Urinary bladder (tissue), 4 donors: ENCODE measurements around the gene LRP1. TPM values are rescaled to one million over a fixed set of nuclear protein-coding genes. Genes with fewer than 3 reads are reported as not detected.

ENCODE experiments used
- DNase-seq: peaks from one replicate; pipeline ENCODE4 v3.0.0-alpha.2; 2015; ENCODE audit errors: extremely low spot score
- H3K27ac ChIP-seq: one replicate; pipeline ENCODE4 v1.5.1; 2013; ENCODE audit warnings: low read depth, mild to moderate bottlenecking, moderate library complexity
- H3K36me3 ChIP-seq: one replicate; pipeline ENCODE4 v1.6.1; 2013; ENCODE audit warnings: mild to moderate bottlenecking, moderate library complexity; ENCODE audit not compliant: insufficient read depth
- H3K4me1 ChIP-seq: one replicate; pipeline ENCODE4 v1.6.1; 2013; ENCODE audit warnings: mild to moderate bottlenecking, moderate library complexity; ENCODE audit not compliant: insufficient read depth
- H3K4me3 ChIP-seq: one replicate; pipeline ENCODE4 v1.5.1; 2013; ENCODE audit warnings: low read depth, low read length
- WGBS: extraction: QIAGEN DNeasy Blood & Tissue Kit; methylation state at CpG from one replicate; pipeline ENCODE4 v1.1.7; 2013; 5-methylcytosine and 5-hydroxymethylcytosine counted together
- polyA plus RNA-seq: library from polyadenylated mRNA; stranded (reverse); fragments of 200-250 nt; gene quantifications from one replicate; pipeline ENCODE4 v1.2.3, GENCODE V29; 2013
- total RNA-seq: library from RNA; depleted of rRNA; stranded (reverse); fragments of >200 nt; gene quantifications from one replicate; pipeline ENCODE4 v1.2.3, GENCODE V29; 2014
- donor health status: healthy with polysubstance abuse.
- donor health status: healthy.

Gene LRP1
- total and polyA plus RNA-seq, 2 donors = 141 to 146 TPM

DNA sequence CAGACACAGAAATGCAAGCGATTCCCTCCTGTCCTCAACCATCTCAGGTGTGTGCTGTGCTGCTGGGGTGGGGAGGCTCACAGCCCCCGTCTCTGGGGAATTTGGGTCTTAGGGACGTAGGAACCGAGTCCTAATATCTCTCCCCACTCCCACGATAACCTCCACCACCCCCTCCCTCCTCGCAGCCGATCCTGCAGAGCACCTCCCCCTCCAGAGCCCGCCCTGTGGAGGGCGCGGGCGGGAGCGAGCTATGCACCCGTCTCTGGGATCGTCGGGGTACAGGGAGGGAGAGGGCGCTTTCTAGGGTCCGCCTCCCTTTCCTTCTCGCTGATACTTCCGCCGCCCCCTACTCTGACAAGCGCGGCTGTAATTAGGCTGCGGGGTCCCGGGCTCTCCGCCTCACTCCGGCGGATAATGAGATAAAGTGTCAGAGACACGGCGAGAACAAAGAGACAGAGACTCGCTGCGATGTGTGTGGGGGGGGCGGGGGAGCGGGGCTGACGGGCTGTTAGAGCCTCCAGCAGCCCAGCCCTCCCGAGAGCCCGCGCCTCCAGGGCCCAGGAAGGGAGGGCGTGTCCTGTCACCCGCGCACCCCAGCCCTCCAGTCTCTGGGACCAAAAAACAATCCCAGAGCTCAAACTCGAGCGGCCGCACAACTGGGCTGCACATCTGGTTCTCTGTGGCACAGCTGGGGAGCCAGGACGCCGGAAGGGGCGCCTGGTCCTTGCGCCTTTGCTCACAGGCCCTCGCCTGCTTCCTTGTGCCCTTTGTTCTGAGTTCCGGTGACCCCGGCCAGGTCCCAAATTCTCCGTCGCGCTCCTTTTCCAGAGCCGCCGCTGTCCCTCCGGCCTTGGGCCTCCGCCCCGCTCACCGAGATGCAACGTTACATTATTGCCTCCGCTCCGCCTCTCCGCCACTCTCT is 109.9 kb downstream of the LRP1 start:
- peak overlapping the region; percentile 15 for H3K4me3 ChIP-seq
- H3K36me3 ChIP-seq = peaks cover 3% of the 10 kb centered on the region
- WGBS = 5% methylated on average over 63 of the region's 63 CpGs
- DNase-seq = no peak
- no peak overlapping the region for H3K27ac ChIP-seq
- H3K4me1 ChIP-seq = no peaks in the 10 kb centered on the region

DNA sequence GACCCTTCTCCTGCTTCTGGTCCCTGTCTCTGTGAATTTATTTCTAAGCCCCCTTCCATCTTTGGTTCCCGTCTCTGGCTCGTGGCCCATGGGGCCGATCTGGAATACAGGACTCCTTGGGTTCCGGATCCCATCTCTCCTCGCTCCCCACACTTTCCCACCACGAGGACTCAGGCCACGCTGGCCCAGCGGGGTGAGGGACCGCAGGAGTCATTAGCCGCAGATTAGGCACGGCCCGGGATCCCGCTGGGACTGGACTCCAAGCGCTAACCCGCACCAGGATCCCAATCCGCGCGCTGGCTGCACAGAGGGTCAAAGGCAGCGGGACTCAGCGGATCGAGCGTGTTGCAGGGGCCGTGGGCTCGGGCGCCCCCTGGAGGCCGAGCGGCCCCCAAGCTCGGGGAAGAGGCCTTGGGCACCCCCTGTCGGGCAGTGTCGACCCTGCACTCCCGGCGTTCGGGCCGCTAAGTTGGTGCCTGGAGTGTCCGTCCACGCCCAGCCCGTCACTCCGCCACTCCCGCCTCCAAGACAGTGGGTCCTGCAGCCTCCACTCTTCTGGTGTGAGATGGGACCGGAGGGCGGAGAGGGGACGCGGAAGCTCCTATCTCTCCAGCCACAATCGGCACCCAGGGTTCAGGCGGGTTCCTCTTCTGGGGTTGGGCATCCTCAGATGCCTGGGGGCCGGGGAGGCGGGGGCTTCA is 110.7 kb downstream of the LRP1 start:
- Histone ChIP-seq H3K4me3 (peak overlapping the region; percentile 15), H3K4me1 (no peaks in the 10 kb centered on the region), H3K36me3 (no peaks in the 10 kb centered on the region), H3K27ac (no peak overlapping the region)
- WGBS = 2% methylated on average over 47 of the region's 47 CpGs
- peak; percentile 51 for DNase-seq

DNA sequence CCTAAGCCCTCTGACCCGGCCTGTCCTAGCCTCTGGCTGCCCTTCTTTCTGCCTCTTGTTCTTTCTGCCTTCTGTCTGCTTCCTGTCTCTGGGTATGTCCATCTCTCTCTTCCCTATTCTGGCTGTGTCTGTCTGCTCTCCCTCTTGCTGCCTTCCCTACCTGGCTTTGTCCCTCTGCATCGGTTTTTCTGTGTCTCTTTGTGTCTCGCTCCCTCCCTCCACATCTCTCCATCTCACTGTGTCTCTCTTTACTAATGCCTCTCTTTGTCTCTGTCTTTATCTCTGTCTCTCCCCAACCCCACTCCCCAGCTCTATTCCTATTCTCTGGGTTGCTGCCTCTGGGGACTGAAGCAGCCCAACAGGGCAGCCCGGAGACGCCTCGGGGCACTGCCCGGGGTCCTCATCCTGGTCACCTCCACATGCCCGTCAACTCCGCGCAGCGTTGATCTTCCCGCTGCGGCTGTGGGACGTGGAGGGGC is 111.3 kb downstream of the LRP1 start:
- H3K27ac ChIP-seq = no peak overlapping the region

DNA sequence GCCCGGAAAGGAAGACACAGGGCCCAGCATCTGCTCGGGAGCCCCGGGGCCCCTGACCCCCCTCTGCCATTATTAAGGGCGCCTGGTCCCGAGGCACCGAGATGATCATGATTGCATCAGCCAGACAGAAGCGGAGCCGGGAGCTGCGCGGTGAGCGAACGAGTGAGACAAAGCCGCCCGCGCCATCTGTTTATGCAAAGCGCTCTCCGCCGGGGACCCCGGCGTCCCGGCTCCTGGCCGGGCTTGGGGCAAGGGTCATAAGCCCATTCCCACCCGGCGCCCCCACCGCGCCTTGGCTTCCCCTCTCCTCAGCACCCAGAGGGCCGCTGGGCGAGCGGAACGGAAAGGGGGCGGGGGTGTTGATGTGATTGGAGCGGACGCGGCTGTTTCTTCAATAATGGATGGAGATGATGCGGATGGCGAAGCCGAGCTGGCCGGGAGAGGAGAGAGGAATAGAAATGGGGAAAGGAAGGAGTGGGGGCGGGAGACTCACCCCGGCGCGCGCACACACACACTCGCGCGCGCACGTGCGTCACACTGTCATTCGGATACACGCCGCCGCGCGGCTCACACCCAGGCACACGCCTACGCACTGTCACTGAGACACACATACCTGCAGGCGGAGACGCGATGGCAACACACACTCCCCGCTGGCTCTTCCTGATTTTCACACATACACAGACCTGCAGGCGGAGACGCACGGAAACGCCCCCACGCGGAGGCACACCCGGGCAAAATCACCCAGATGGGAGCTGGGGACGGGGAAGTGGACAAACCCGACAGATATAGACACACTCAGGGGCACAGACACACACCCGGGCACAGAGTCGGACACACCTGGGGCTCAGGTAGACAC is 112.0 kb downstream of the LRP1 start:
- DNase-seq = no peak

More for the DNA sequence above, 111.3 kb downstream of the LRP1 start:
- H3K4me1 ChIP-seq = no peaks in the 10 kb centered on the region
- no peak overlapping the region for H3K4me3 ChIP-seq
- no peaks in the 10 kb centered on the region for H3K36me3 ChIP-seq
- 3% methylated on average over 14 of the region's 14 CpGs for WGBS
- DNase-seq = no peak

DNA sequence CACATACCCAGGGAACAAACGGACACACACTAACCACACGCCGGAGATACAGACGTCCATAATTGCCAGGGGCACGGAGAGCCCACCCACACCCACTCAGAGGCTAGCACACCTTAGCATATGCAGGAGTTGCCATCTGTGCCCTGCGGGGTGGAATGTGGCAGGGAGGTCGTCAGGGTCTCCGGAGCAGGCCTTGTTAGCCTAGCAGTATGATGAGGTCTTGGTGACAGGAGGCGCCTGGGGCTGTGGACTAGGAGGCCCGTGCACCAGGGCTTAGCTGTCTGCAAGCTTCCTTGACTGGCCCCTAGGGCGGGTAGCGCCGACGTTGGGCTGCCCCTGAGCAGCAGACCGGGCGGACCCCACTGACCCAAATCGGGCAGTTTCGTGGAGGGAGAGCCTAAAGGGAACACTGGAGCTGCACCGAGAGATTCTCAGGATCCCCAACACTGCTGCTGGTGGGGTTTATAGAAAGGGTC is 112.7 kb downstream of the LRP1 start:
- 10% methylated on average over 19 of the region's 19 CpGs for WGBS
- Histone ChIP-seq H3K4me3 (no peak overlapping the region), H3K4me1 (no peaks in the 10 kb centered on the region), H3K36me3 (no peaks in the 10 kb centered on the region), H3K27ac (no peak overlapping the region)
- DNase-seq = no peak

More for the DNA sequence above, 112.0 kb downstream of the LRP1 start:
- Histone ChIP-seq H3K36me3 (no peaks in the 10 kb centered on the region), H3K27ac (no peak overlapping the region), H3K4me3 (peak overlapping the region; percentile 26), H3K4me1 (no peaks in the 10 kb centered on the region)
- under 1% methylated on average over 72 of the region's 72 CpGs for WGBS

DNA sequence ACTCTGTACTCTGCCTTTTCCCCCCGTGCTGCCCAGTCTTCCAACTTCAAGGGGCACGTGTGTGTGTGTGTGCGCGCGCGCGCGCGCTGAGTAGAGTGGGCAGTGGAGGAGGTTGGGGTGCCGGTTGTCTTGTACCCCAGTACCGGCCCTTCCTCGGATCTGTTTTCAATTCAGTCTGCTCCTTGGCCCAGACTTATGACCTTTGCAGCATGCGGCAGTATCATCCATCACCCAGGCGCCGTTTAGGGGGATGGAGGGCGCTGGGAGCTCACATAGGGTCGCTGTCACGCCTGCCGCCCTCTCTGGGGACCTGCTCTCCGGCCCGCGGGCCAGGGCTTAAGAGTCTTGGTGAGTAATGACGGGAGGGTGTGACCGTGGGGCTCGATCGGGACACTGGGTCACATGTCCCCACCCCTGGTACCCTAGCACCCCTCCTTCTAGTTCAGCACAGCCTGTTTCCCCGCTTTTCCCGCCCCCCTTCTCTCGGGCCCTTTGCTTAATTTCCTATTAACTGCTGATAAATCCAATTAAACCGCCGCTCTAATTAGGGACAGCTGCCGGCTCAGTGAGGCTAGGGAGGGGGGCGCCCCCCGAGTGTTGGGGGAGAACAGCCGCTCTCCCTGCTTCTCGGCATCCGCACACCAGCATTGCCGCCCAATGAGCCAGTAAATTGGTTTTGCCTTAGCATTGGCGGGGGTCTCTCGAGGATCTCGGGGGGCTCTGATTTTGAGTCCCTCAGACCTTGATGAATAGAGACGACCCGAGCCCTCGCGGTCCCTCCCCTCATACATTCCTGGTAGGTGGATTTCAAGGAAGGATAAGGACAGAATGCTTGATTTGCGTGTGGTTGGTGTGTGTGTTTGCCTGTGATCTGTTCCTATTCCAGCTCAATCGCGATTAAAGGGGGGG is 113.4 kb downstream of the LRP1 start:
- 8% methylated on average over 48 of the region's 48 CpGs for WGBS
- no peak for DNase-seq
- no peak overlapping the region for H3K27ac ChIP-seq
- H3K4me3 ChIP-seq = no peak overlapping the region
- H3K4me1 ChIP-seq = no peaks in the 10 kb centered on the region
- no peaks in the 10 kb centered on the region for H3K36me3 ChIP-seq

DNA sequence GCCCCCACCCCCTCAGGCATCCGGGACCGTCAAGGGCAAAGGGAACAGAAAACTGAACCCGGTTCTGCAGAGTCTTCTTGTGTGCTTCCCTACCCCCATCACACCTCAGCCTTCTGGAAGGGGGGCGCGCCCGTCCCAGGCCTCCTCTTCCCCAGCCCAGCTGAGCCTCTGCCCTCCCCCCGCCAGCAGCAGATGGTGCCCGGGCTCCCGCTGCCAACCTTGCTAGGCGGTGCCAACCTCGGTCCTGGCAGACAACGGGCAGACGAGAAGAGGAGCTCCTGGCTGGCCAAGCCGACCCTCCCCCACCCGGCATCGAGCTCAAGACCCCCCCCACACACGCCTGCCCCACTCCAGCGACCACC is 114.0 kb downstream of the LRP1 start:
- 1% methylated on average over 18 of the region's 18 CpGs for WGBS

DNA sequence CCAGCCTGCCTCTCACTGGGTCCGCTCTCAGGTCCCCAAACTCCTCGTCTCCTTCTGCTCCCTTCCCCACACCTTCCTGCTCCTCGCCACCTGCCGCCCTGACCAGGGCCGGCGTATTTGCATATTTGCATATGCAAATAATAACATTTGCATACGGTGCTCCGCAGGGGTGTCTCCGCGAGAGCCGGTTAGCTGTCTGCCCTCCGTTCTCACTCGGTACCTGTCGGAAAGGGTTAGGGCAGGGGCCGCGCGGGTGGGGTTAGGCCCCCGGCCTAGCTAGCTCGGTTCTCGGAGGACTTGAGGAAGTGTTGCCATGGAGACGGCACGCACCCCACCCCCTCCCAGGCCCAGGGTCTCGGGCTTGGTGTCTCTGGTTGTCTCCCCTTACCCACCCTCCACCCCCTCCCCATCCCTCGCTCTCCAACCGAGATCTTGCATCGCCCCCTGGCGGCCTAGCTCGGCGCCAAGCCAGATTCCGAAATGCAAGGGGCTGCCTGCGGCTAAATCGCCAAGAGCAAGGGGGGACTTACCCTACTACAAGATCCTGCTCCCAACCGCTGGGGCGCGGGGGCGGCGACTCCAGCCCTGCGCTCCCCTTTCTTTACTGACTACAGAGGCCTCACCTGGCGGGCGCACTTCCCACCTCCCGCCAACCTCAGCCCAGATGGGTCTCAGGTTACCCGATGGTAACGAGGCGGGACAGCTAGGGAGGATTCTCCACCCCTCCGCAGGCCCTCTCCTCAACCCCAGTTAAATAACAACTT is 114.6 kb downstream of the LRP1 start:
- WGBS = 1% methylated on average over 45 of the region's 45 CpGs
- Histone ChIP-seq H3K4me3 (peak overlapping the region; percentile 13), H3K36me3 (no peaks in the 10 kb centered on the region), H3K27ac (no peak overlapping the region), H3K4me1 (no peaks in the 10 kb centered on the region)
- DNase-seq = no peak

More for the DNA sequence above, 114.0 kb downstream of the LRP1 start:
- no peak for DNase-seq
- no peak overlapping the region for H3K4me3 ChIP-seq
- no peaks in the 10 kb centered on the region for H3K36me3 ChIP-seq
- no peaks in the 10 kb centered on the region for H3K4me1 ChIP-seq
- no peak overlapping the region for H3K27ac ChIP-seq

DNA sequence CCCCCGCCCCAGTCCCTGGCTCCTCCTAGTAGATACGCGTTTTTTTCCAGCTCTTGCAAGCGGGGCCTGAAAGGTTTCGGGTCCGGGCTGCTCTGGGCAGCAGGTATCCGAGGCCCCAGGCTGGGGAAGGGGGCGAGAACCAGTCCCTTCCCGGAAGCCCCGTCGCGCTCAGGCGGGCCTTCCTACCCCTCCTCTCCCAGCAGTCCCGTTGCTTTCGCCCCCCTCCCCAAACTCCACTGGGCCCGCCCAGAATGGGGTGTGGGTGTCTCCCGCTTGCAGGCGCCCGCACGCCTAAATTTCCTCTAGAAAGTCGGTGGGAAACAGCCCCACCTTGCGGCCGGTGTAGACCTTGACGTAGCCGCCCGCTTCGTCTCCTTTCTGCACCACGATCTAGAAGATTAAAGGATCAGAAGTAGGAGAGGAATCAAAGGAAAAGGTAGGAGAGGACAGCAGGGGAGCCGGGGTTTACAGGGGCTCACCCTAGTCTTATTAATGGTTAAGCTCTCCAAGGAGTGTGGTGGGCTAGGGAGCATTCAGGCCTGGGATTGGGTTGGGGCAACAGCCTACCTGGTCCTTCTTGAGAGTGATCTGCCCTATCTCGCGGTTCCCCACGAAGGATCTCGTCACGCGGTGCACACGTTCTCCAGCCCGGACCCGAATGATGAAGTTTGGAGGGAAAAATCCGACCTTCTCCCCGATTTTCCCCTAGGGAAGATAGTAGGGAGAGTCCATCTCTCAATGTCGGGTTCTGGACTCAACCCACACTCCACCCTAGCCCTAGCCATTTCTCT is 115.4 kb downstream of the LRP1 start:
- H3K27ac ChIP-seq = no peak overlapping the region
- H3K4me3 ChIP-seq = peak overlapping the region; percentile 13
- 9% methylated on average over 41 of the region's 41 CpGs for WGBS
- H3K4me1 ChIP-seq = no peaks in the 10 kb centered on the region
- DNase-seq = no peak
- H3K36me3 ChIP-seq = no peaks in the 10 kb centered on the region

DNA sequence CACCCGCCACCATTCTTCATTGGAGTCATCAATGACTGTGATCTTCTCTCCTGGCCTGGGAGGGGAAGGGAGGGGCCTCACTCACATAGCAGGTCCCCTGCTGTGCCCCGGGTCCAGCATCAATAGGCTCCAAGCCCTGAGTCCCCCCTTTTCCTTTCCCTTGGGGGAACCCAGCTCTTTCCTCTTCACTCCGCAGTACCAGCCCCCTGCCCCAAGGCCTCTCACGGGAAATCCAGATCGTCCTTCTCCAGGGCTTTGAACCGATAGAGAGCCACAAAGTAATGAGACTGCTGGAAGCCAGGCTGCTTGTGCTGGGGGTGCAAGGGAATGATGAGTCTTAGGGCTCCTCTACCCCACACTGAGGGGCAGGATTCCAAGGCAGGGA is 116.0 kb downstream of the LRP1 start:
- H3K36me3 ChIP-seq = no peaks in the 10 kb centered on the region
- DNase-seq = no peak
- H3K4me3 ChIP-seq = no peak overlapping the region
- WGBS = 57% methylated on average over 6 of the region's 6 CpGs
- no peaks in the 10 kb centered on the region for H3K4me1 ChIP-seq
- no peak overlapping the region for H3K27ac ChIP-seq

DNA sequence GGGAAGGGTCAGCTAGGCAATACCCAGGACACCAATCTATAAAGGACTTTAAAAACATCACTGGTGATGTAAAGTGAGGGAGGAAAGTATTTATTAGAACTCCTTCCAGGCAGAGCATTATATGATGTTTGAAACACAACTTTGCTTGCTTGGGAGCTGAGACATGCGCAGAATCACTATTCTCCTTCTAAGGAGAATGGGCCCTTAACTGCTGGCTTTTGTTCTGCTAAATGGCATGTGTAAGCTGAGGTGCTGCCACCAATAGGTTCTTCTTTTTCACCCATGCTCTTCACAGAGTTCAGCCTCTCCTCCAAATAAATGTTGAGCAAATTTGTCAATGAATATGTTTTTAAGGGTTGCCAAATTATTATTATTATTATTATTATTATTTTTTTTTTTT is 118.8 kb downstream of the LRP1 start:
- DNase-seq = no peak
- WGBS = 88% methylated on average over 1 of the region's 1 CpG
- Histone ChIP-seq H3K36me3 (no peaks in the 10 kb centered on the region), H3K27ac (no peak overlapping the region), H3K4me3 (no peak overlapping the region), H3K4me1 (no peaks in the 10 kb centered on the region)
